ENCODE data around the gene EIF1. TPM values are rescaled to one million over a fixed set of nuclear protein-coding genes. Genes with fewer than 3 reads are reported as not detected.

EIF1 gene
- total and polyA plus RNA-seq, 2 of the 8 experiments (the other 6 are each of a cell fraction or from before 2014, with no cell fraction given): 175 to 539 TPM

- Histone ChIP-seq H3K27me3 (replicated peaks in 1 of 4; ENCODE audit: control insufficient read depth in 3 of 4, extremely low read depth in 1 of 4, insufficient read depth in 3 of 4, low read length in 3 of 4) (no peaks in the 10 kb centered on the region), H3K23ac (ENCODE audit: insufficient read length) (no peak overlapping the region), H2BK120ac (replicated peaks; ENCODE audit: low read depth, low read length) (no peak overlapping the region), H3K4me2 (ENCODE audit: insufficient read depth in 1 of 2, low read depth in 2 of 2, low read length in 2 of 2) (peak overlapping the region; percentile 65 to 87), H3K4me1 (replicated peaks in 1 of 4; ENCODE audit: control insufficient read depth in 3 of 4, insufficient read depth in 4 of 4, low read length in 3 of 4) (peaks cover 0 to 3% (median 2%) of the 10 kb centered on the region in 4 experiments; a peak in 4 of 7 replicates), H4K8ac (ENCODE audit: extremely low read depth, insufficient read depth, low read length) (no peak overlapping the region), H3K79me2 (ENCODE audit: control insufficient read depth in 1 of 2, insufficient read depth in 2 of 2, low read length in 2 of 2) (peaks cover 0 to 16% of the 10 kb centered on the region in 2 experiments; a peak in 3 of 4 replicates), H2AK5ac (ENCODE audit: low read depth, low read length) (no peak overlapping the region), H3K56ac (replicated peaks; ENCODE audit: insufficient read length, low read depth, low read length) (no peak overlapping the region), H3K79me1 (ENCODE audit: low read depth, low read length) (no peaks in the 10 kb centered on the region), H3K14ac (ENCODE audit: insufficient read length) (no peak overlapping the region), H4K5ac (ENCODE audit: insufficient read length, low read depth, low read length) (no peak overlapping the region), H2BK15ac (ENCODE audit: low read length) (no peak overlapping the region), H3K4me3 (ENCODE audit: extremely low read depth in 1 of 4, insufficient read depth in 2 of 4, low read depth in 3 of 4, low read length in 4 of 4) (peak overlapping the region; percentile 62 to 99 (median 70)), H2BK20ac (ENCODE audit: low read length) (no peak overlapping the region), H3K4ac (replicated peaks; ENCODE audit: insufficient read length, low read depth, low read length) (peak overlapping the region; percentile 5), H2BK5ac (ENCODE audit: low read depth, low read length) (peak overlapping the region; percentile 40), H2AFZ (ENCODE audit: low read length) (0 out of 2 replicates have a peak overlapping the region, but pooled peaks have one; percentile 73), H3K23me2 (ENCODE audit: low read depth, low read length) (peaks cover 7% of the 10 kb centered on the region), H4K91ac (replicated peaks; ENCODE audit: insufficient read length, low read length) (no peak overlapping the region), H2BK12ac (ENCODE audit: low read depth, low read length) (0 out of 2 replicates have a peak overlapping the region, but pooled peaks have one; percentile 63), H3K36me3 (ENCODE audit: control insufficient read depth in 2 of 4, insufficient read depth in 4 of 4, low read length in 3 of 4) (peaks cover 27 to 37% (median 35%) of the 10 kb centered on the region in 4 experiments), H4K20me1 (replicated peaks in 1 of 2; ENCODE audit: control insufficient read depth in 1 of 2, insufficient read depth in 2 of 2, low read length in 2 of 2) (peaks cover 10 to 20% of the 10 kb centered on the region in 2 experiments), H3K9ac (replicated peaks in 1 of 4; ENCODE audit: extremely low read depth in 1 of 4, low read depth in 3 of 4, low read length in 3 of 4) (peak overlapping the region in 3 of 4 experiments; percentile 22 to 98 (median 60); a peak in 6 of 7 replicates), H3K9me3 (ENCODE audit: insufficient read depth in 2 of 2, low read depth in 1 of 2, low read length in 1 of 2) (no peaks in the 10 kb centered on the region), H3K18ac (ENCODE audit: extremely low read depth, low read length) (peak overlapping the region; percentile 36; the same call in 1 of the 2 replicates), H3K27ac (ENCODE audit: low read depth, low read length) (no peak overlapping the region; the same call in 1 of the 2 replicates)
- FAIRE-seq (no peak), DNase-seq (ENCODE audit: low read depth in 1 of 2, low spot score in 2 of 2) (peak in 1 of 2 experiments; percentile 48)
- CTCF ChIA-PET (ENCODE audit: partially characterized antibody): interaction anchor here (1.3 to 4.3 kb wide), 5 partner anchors 21 to 139 kb away, joined by 4 to 19 read pairs (median 5); partner anchors contain the start of gene JUP
- 11% methylated on average over 22 of the region's 23 CpGs; no CpG with 5 or more reads in 1 of the 2 experiments for WGBS, 2 experiments (ENCODE audit: extremely low coverage in 1 of 2, insufficient coverage in 1 of 2, insufficient read length in 1 of 2, insufficient replicate concordance in 2 of 2, low coverage in 1 of 2, low lambda C conversion rate in 2 of 2, missing lambda C conversion rate in 1 of 2)
- POLR2A ChIA-PET (ENCODE audit: partially characterized antibody): interaction anchor here (0.6 to 9.3 kb wide), 69 partner anchors 9 to 1599 kb away, joined by 3 to 378 read pairs (median 4); partner anchors contain the start of genes ACLY, CNP, DNAJC7 and GAST
- TF ChIP-seq CREB1 (IDR thresholded peaks at IDR 0.05) (no peak), CTBP2 (IDR thresholded peaks at IDR 0.05; ENCODE audit: borderline replicate concordance, insufficient read depth, insufficient read length, low read length) (no peak), SP2 (IDR thresholded peaks at IDR 0.05; ENCODE audit: low read length) (no peak), SRF (IDR thresholded peaks at IDR 0.05; ENCODE audit: low read depth, low read length) (no peak), RAD21 (IDR thresholded peaks at IDR 0.05 in 1 of 2, conservative IDR thresholded peaks at IDR 0.05 in 1 of 2; ENCODE audit: low read depth in 2 of 2, low read length in 2 of 2) (no peak), SIX5 (IDR thresholded peaks at IDR 0.05; ENCODE audit: low read depth, low read length) (no peak), MAFK (IDR thresholded peaks at IDR 0.05; ENCODE audit: low read depth, low read length) (no peak), CTCF (IDR thresholded peaks at IDR 0.05; ENCODE audit: control extremely low read depth in 1 of 3, insufficient read depth in 1 of 3, low read depth in 1 of 3, low read length in 3 of 3) (peak in 2 of 3 experiments; percentile 12 to 17; a peak in 1 of 4 replicates)
Measured at GRCh38 chr17:41687828-41688640, 651 bp upstream of the EIF1 start.
